ENCODE results near the gene DIAPH3. TPM values are rescaled to one million over a fixed set of nuclear protein-coding genes. Genes with fewer than 3 reads are reported as not detected.
A peak's percentile ranks its signal among the peaks of the same experiment; 100 is the strongest.

Gene DIAPH3
- total and polyA plus RNA-seq, 4 donors, result 4.0 to 7.5 (median 5.6) TPM

DNA sequence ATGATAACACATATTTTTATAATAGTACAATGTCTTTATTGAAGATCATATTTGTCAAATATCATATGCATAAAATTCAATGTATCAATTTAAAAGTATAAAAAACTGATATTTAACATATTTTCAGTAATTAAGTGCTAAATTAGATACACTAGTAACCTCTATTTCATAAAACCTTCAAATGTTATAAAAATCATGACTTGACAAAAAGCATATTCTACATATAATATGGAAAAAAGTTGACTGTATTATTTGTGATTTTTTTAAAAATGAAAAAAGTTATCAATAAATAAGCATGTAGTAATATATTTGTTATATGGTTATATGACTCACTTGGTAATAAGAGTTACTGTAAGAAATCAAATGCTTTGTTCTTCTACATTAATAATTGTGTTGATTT lies 356.9 kb downstream of the DIAPH3 start:
- no peak overlapping the region for H3K27ac ChIP-seq (ENCODE audit: low read depth, low read length)
- H3K36me3 ChIP-seq (ENCODE audit: control insufficient read depth, insufficient read depth, low read length), result no peaks in the 10 kb centered on the region
- no peaks in the 10 kb centered on the region for H3K9me3 ChIP-seq (ENCODE audit: control insufficient read depth, insufficient read depth, low read length)
- no peak overlapping the region for H3K4me3 ChIP-seq (ENCODE audit: low read depth, low read length)
- H3K4me1 ChIP-seq (ENCODE audit: control insufficient read depth, insufficient read depth, low read length), result no peaks in the 10 kb centered on the region
- no peak for DNase-seq (ENCODE audit: low read depth in 4 of 6, low spot score in 6 of 6)
- H3K27me3 ChIP-seq (ENCODE audit: control insufficient read depth, insufficient read depth, low read length), result no peaks in the 10 kb centered on the region

- no peak overlapping the region for H3K4me3 ChIP-seq (ENCODE audit: low read depth, low read length)
- no peaks in the 10 kb centered on the region for H3K9me3 ChIP-seq (ENCODE audit: control insufficient read depth, insufficient read depth, low read length)
- H3K27ac ChIP-seq (ENCODE audit: low read depth, low read length), result no peak overlapping the region
- H3K27me3 ChIP-seq (ENCODE audit: control insufficient read depth, insufficient read depth, low read length), result no peaks in the 10 kb centered on the region
- H3K4me1 ChIP-seq (ENCODE audit: control insufficient read depth, insufficient read depth, low read length), result no peaks in the 10 kb centered on the region
- no peak for DNase-seq (ENCODE audit: low read depth in 4 of 6, low spot score in 6 of 6)
- H3K36me3 ChIP-seq (ENCODE audit: control insufficient read depth, insufficient read depth, low read length), result no peaks in the 10 kb centered on the region
Observed at GRCh38 chr13:59801107-59801880, 362.4 kb downstream of the DIAPH3 start.

- peaks cover 4% of the 10 kb centered on the region for H3K9me3 ChIP-seq (ENCODE audit: control insufficient read depth, insufficient read depth, low read length)
- 100% methylated on average over 1 of the region's 2 CpGs for WGBS (ENCODE audit: insufficient coverage)
- H3K4me1 ChIP-seq (ENCODE audit: control insufficient read depth, insufficient read depth, low read length), result no peaks in the 10 kb centered on the region
- no peaks in the 10 kb centered on the region for H3K36me3 ChIP-seq (ENCODE audit: control insufficient read depth, insufficient read depth, low read length)
- H3K27ac ChIP-seq (ENCODE audit: low read depth, low read length), result no peak overlapping the region
- DNase-seq (ENCODE audit: low read depth in 4 of 6, low spot score in 6 of 6), result no peak
- H3K4me3 ChIP-seq (ENCODE audit: low read depth, low read length), result no peak overlapping the region
- no peaks in the 10 kb centered on the region for H3K27me3 ChIP-seq (ENCODE audit: control insufficient read depth, insufficient read depth, low read length)
Observed at GRCh38 chr13:59793107-59793506, 370.6 kb downstream of the DIAPH3 start.

GRCh38 chr13:59790626-59791025 lies 373.1 kb downstream of the DIAPH3 start:
- H3K36me3 ChIP-seq (ENCODE audit: control insufficient read depth, insufficient read depth, low read length), result no peaks in the 10 kb centered on the region
- H3K9me3 ChIP-seq (ENCODE audit: control insufficient read depth, insufficient read depth, low read length), result peaks cover 7% of the 10 kb centered on the region
- no peak overlapping the region for H3K4me3 ChIP-seq (ENCODE audit: low read depth, low read length)
- DNase-seq (ENCODE audit: low read depth in 4 of 6, low spot score in 6 of 6), result no peak
- no peaks in the 10 kb centered on the region for H3K4me1 ChIP-seq (ENCODE audit: control insufficient read depth, insufficient read depth, low read length)
- WGBS (ENCODE audit: insufficient coverage), result no CpG with 5 or more reads among the region's 2 CpGs
- H3K27ac ChIP-seq (ENCODE audit: low read depth, low read length), result no peak overlapping the region
- no peaks in the 10 kb centered on the region for H3K27me3 ChIP-seq (ENCODE audit: control insufficient read depth, insufficient read depth, low read length)

- Histone ChIP-seq H3K4me1 (ENCODE audit: control insufficient read depth, insufficient read depth, low read length) (no peaks in the 10 kb centered on the region), H3K27me3 (ENCODE audit: control insufficient read depth, insufficient read depth, low read length) (no peaks in the 10 kb centered on the region), H3K4me3 (ENCODE audit: low read depth, low read length) (no peak overlapping the region), H3K36me3 (ENCODE audit: control insufficient read depth, insufficient read depth, low read length) (no peaks in the 10 kb centered on the region), H3K27ac (ENCODE audit: low read depth, low read length) (no peak overlapping the region), H3K9me3 (ENCODE audit: control insufficient read depth, insufficient read depth, low read length) (peaks cover 7% of the 10 kb centered on the region)
- 78% methylated on average over 5 of the region's 6 CpGs for whole genome bisulfite sequencing (ENCODE audit: insufficient coverage)
- DNase-seq (ENCODE audit: low read depth in 4 of 6, low spot score in 6 of 6), result peak in 1 of 6 donors; percentile 50
Observed at GRCh38 chr13:59789558-59789957, 374.2 kb downstream of the DIAPH3 start.

GRCh38 chr13:59787679-59788078 lies 376.0 kb downstream of the DIAPH3 start:
- no peaks in the 10 kb centered on the region for H3K27me3 ChIP-seq (ENCODE audit: control insufficient read depth, insufficient read depth, low read length)
- H3K9me3 ChIP-seq (ENCODE audit: control insufficient read depth, insufficient read depth, low read length), result peaks cover 7% of the 10 kb centered on the region
- no peaks in the 10 kb centered on the region for H3K4me1 ChIP-seq (ENCODE audit: control insufficient read depth, insufficient read depth, low read length)
- no peaks in the 10 kb centered on the region for H3K36me3 ChIP-seq (ENCODE audit: control insufficient read depth, insufficient read depth, low read length)
- H3K27ac ChIP-seq (ENCODE audit: low read depth, low read length), result no peak overlapping the region
- no peak overlapping the region for H3K4me3 ChIP-seq (ENCODE audit: low read depth, low read length)
- no peak for DNase-seq (ENCODE audit: low read depth in 4 of 6, low spot score in 6 of 6)

- Histone ChIP-seq H3K36me3 (ENCODE audit: control insufficient read depth, insufficient read depth, low read length) (no peaks in the 10 kb centered on the region), H3K9me3 (ENCODE audit: control insufficient read depth, insufficient read depth, low read length) (peaks cover under 1% of the 10 kb centered on the region), H3K27me3 (ENCODE audit: control insufficient read depth, insufficient read depth, low read length) (no peaks in the 10 kb centered on the region), H3K4me3 (ENCODE audit: low read depth, low read length) (no peak overlapping the region), H3K27ac (ENCODE audit: low read depth, low read length) (no peak overlapping the region), H3K4me1 (ENCODE audit: control insufficient read depth, insufficient read depth, low read length) (no peaks in the 10 kb centered on the region)
- WGBS (ENCODE audit: insufficient coverage), result 93% methylated on average over 3 of the region's 4 CpGs
- no peak for DNase-seq (ENCODE audit: low read depth in 4 of 6, low spot score in 6 of 6)
Observed at GRCh38 chr13:59782696-59783095, 381.0 kb downstream of the DIAPH3 start.

DNA sequence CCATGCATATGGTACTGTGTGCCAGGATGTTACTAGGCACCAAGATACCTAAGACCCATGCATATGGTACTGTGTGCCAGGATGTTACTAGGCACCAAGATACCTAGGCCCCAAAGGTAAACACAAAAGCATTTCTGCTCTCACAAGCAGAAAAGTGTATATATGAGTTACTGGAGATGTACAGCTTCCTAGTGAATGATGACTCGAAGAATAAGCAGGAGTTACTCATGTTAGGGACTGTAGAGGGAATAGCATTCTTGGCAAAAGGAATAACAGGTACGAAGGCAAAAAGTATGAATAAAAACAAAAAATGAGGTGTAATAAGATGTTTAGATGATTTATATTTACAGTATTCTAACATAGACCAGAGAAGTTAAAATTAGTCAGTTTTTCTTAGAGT lies 383.7 kb downstream of the DIAPH3 start:
- no peak overlapping the region for H3K27ac ChIP-seq (ENCODE audit: low read depth, low read length)
- H3K4me3 ChIP-seq (ENCODE audit: low read depth, low read length), result no peak overlapping the region
- no peaks in the 10 kb centered on the region for H3K9me3 ChIP-seq (ENCODE audit: control insufficient read depth, insufficient read depth, low read length)
- 100% methylated on average over 1 of the region's 2 CpGs for WGBS (ENCODE audit: insufficient coverage)
- H3K36me3 ChIP-seq (ENCODE audit: control insufficient read depth, insufficient read depth, low read length), result no peaks in the 10 kb centered on the region
- H3K4me1 ChIP-seq (ENCODE audit: control insufficient read depth, insufficient read depth, low read length), result no peaks in the 10 kb centered on the region
- no peak for DNase-seq (ENCODE audit: low read depth in 4 of 6, low spot score in 6 of 6)
- H3K27me3 ChIP-seq (ENCODE audit: control insufficient read depth, insufficient read depth, low read length), result no peaks in the 10 kb centered on the region

- H3K27me3 ChIP-seq (ENCODE audit: control insufficient read depth, insufficient read depth, low read length), result no peaks in the 10 kb centered on the region
- no peaks in the 10 kb centered on the region for H3K9me3 ChIP-seq (ENCODE audit: control insufficient read depth, insufficient read depth, low read length)
- no peaks in the 10 kb centered on the region for H3K36me3 ChIP-seq (ENCODE audit: control insufficient read depth, insufficient read depth, low read length)
- no peak overlapping the region for H3K27ac ChIP-seq (ENCODE audit: low read depth, low read length)
- H3K4me1 ChIP-seq (ENCODE audit: control insufficient read depth, insufficient read depth, low read length), result no peaks in the 10 kb centered on the region
- no peak overlapping the region for H3K4me3 ChIP-seq (ENCODE audit: low read depth, low read length)
- WGBS (ENCODE audit: insufficient coverage), result no CpG with 5 or more reads among the region's 5 CpGs
- no peak for DNase-seq (ENCODE audit: low read depth in 4 of 6, low spot score in 6 of 6)
Observed at GRCh38 chr13:59776924-59777690, 386.6 kb downstream of the DIAPH3 start.

GRCh38 chr13:59774491-59774971 lies 389.2 kb downstream of the DIAPH3 start:
- Histone ChIP-seq H3K27ac (ENCODE audit: low read depth, low read length) (no peak overlapping the region), H3K36me3 (ENCODE audit: control insufficient read depth, insufficient read depth, low read length) (no peaks in the 10 kb centered on the region), H3K27me3 (ENCODE audit: control insufficient read depth, insufficient read depth, low read length) (no peaks in the 10 kb centered on the region), H3K4me3 (ENCODE audit: low read depth, low read length) (no peak overlapping the region), H3K4me1 (ENCODE audit: control insufficient read depth, insufficient read depth, low read length) (no peaks in the 10 kb centered on the region), H3K9me3 (ENCODE audit: control insufficient read depth, insufficient read depth, low read length) (no peaks in the 10 kb centered on the region)
- 20% methylated on average over 1 of the region's 6 CpGs for WGBS (ENCODE audit: insufficient coverage)
- peak in 2 of 6 donors; percentile 48 to 66 for DNase-seq (ENCODE audit: low read depth in 4 of 6, low spot score in 6 of 6)
